ENCODE data around the gene PDE5A.

The PDE5A gene

GRCh38 chr4:119540249-119540648 lies 88.4 kb downstream of the PDE5A start:
- no peak for DNase-seq (ENCODE audit: low read depth, low spot score)
- CTCF ChIA-PET, result interaction anchor here (1.3 to 1.5 kb wide), 2 partner anchors 17 to 227 kb away, joined by 4 to 5 read pairs; no protein-coding TSS in a partner anchor
- no peak overlapping the region for H3K4me3 ChIP-seq (ENCODE audit: low read depth, low read length)
- POLR2A ChIA-PET, result no interaction called here
- no peak for TF ChIP-seq CTCF (IDR thresholded peaks at IDR 0.05; ENCODE audit: insufficient read depth, low read length, missing control alignments)

- CTCF ChIA-PET, result interaction anchor here (0.6 to 1.6 kb wide), 4 partner anchors 10 to 45 kb away, joined by 3 to 4 read pairs (median 3); no protein-coding TSS in a partner anchor
- no peak for DNase-seq (ENCODE audit: low read depth, low spot score)
- TF ChIP-seq CTCF (IDR thresholded peaks at IDR 0.05; ENCODE audit: insufficient read depth, low read length, missing control alignments), result no peak
- H3K4me3 ChIP-seq (ENCODE audit: low read depth, low read length), result no peak overlapping the region
- POLR2A ChIA-PET, result no interaction called here
These were observed 91.0 kb downstream of the PDE5A start for GRCh38 chr4:119537586-119537985.

GRCh38 chr4:119536572-119537528 lies 91.8 kb downstream of the PDE5A start:
- no peak for TF ChIP-seq CTCF (IDR thresholded peaks at IDR 0.05; ENCODE audit: insufficient read depth, low read length, missing control alignments)
- DNase-seq (ENCODE audit: low read depth, low spot score), result no peak
- ChIA-PET CTCF (interaction anchor here (1.1 to 1.6 kb wide), 4 partner anchors 11 to 517 kb away, joined by 3 to 4 read pairs (median 3); no protein-coding TSS in a partner anchor), POLR2A (no interaction called here)
- H3K4me3 ChIP-seq (ENCODE audit: low read depth, low read length), result no peak overlapping the region

GRCh38 chr4:119532319-119532718 lies 96.3 kb downstream of the PDE5A start:
- ChIA-PET CTCF (interaction anchor here (1.0 kb wide), 1 partner anchor 95 kb away, joined by 3 read pairs; no protein-coding TSS in a partner anchor), POLR2A (no interaction called here)
- no peak for TF ChIP-seq CTCF (IDR thresholded peaks at IDR 0.05; ENCODE audit: insufficient read depth, low read length, missing control alignments)
- H3K4me3 ChIP-seq (ENCODE audit: low read depth, low read length), result no peak overlapping the region
- no peak for DNase-seq (ENCODE audit: low read depth, low spot score)

GRCh38 chr4:119529788-119530187 lies 98.8 kb downstream of the PDE5A start:
- ChIA-PET POLR2A (no interaction called here), CTCF (no interaction called here)
- no peak overlapping the region for H3K4me3 ChIP-seq (ENCODE audit: low read depth, low read length)
- DNase-seq (ENCODE audit: low read depth, low spot score), result no peak
- no peak for TF ChIP-seq CTCF (IDR thresholded peaks at IDR 0.05; ENCODE audit: insufficient read depth, low read length, missing control alignments)

GRCh38 chr4:119526786-119527550 lies 101.6 kb downstream of the PDE5A start:
- POLR2A ChIA-PET, result no interaction called here
- no peak for TF ChIP-seq CTCF (IDR thresholded peaks at IDR 0.05; ENCODE audit: insufficient read depth, low read length, missing control alignments)
- no peak for DNase-seq (ENCODE audit: low read depth, low spot score)
- H3K4me3 ChIP-seq (ENCODE audit: low read depth, low read length), result no peak overlapping the region
- CTCF ChIA-PET, result interaction anchor here (0.8 to 1.7 kb wide), 6 partner anchors 8 to 545 kb away, joined by 3 to 5 read pairs (median 4); partner anchors contain the start of gene PDE5A
